Gastrocnemius medialis (tissue), 4 donors: ENCODE measurements around the gene N4BP2L1. TPM values are rescaled to one million over a fixed set of nuclear protein-coding genes. Genes with fewer than 3 reads are reported as not detected.

Experiments
- ATAC-seq, 2 donors: fragments of 150-250 bp; one replicate each; pipeline ENCODE4 v1.9.1; 2016
- DNase-seq, 2 donors: peaks; one replicate each; pipeline ENCODE4 v3.0.0-alpha.2; 2019
- H3K27ac ChIP-seq, 4 donors: fragments of 200-600 bp; sonication (generic); 1 replicate in 1 of 4; 2 replicates in 3 of 4; pipeline ENCODE4 v1.5.1; 2016 to 2018; ENCODE audit warnings: mild to moderate bottlenecking in 2 of 4, moderate library complexity in 1 of 4
- H3K27me3 ChIP-seq, 3 donors: fragments of 200-600 bp; sonication (generic) in 2 of 3; 1 replicate in 1 of 3; 2 replicates in 2 of 3; pipeline versions ENCODE4 v1.5.1 to v1.6.0; 2016 to 2019; ENCODE audit warnings: mild to moderate bottlenecking in 1 of 3, moderate library complexity in 1 of 3
- H3K36me3 ChIP-seq, 2 donors: fragments of 200-600 bp; sonication (generic) in 1 of 2; one replicate each; pipeline ENCODE4 v1.5.1; 2017 to 2018
- H3K4me1 ChIP-seq, 2 donors: fragments of 200-600 bp; sonication (generic) in 1 of 2; one replicate each; pipeline ENCODE4 v1.5.1; 2016 to 2017; ENCODE audit warnings: mild to moderate bottlenecking in 2 of 2
- H3K4me3 ChIP-seq, 4 donors: fragments of 200-600 bp; sonication (generic) in 3 of 4; 1 replicate in 1 of 4; 2 replicates in 3 of 4; pipeline ENCODE4 v1.5.1; 2016 to 2019; ENCODE audit warnings: mild to moderate bottlenecking in 2 of 4
- H3K9me3 ChIP-seq, 3 donors: fragments of 200-600 bp; sonication (generic) in 2 of 3; 1 replicate in 1 of 3; 2 replicates in 2 of 3; pipeline ENCODE4 v1.5.1; 2016 to 2019
- POLR2A ChIP-seq, 2 donors: fragments of 450-650 bp; IDR thresholded peaks; one replicate each; pipeline ENCODE4 v1.6.1; 2017; ENCODE audit warnings: antibody characterized with exemption in 2 of 2, mild to moderate bottlenecking in 2 of 2, moderate library complexity in 2 of 2
- in situ Hi-C, 4 donors: fragments of 200-750 bp; cut with MboI; loops; one replicate each; pipeline versions ENCODE4 v1.15.0 to v1.8.0; 2017; ENCODE audit warnings: low sequenced_read_pairs in 4 of 4
- intact Hi-C: fragments of 100-400 bp; cut with DNase I; formaldehyde crosslinking; loops from one replicate; pipeline ENCODE4 v1.15.1; 2023; ENCODE audit warnings: low total_unique reads
- total RNA-seq, 4 donors: library from RNA; depleted of rRNA; stranded (reverse); fragments of >200 nt; gene quantifications; one replicate each; pipeline versions ENCODE4 v1.1.0 to v1.2.3, GENCODE V29; 2016
- TF ChIP-seq, protein P1 (sequence below), 5 experiments: fragments of 450-650 bp in 3 of 5; fragments of 200-600 bp in 2 of 5; sonication (generic) in 2 of 5; IDR thresholded peaks in 4 of 5; conservative IDR thresholded peaks in 1 of 5; 1 replicate in 4 of 5; 2 replicates in 1 of 5; pipeline ENCODE4 v1.5.1; 2016 to 2019; ENCODE audit warnings: antibody characterized with exemption in 5 of 5, mild to moderate bottlenecking in 3 of 5, moderate library complexity in 3 of 5

The N4BP2L1 gene
- total RNA-seq, 4 donors from 2014 or later, result 6.5 to 10.0 (median 7.2) TPM

DNA sequence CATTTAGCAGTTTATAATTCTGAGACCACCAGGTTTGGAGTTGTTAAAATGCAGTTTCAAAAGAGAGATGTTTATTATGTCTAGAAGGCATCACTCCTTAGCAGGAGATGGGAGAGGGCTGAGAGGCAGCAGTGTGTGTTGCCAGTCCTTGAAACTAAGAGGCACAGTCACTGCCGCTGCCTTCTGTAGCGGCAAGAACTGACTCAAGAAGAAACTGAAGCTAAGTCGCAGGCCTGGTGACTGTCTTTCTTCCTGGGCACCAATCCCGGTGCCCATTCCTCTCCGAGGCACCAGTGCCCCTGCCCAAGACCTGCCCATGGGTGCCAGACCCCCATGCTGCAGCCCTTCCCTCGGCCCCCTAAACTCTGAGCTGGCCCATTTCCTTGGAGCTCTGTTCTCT, 20.1 kb downstream of the N4BP2L1 start:
- Histone ChIP-seq H3K27me3 (no peaks in the 10 kb centered on the region), H3K36me3 (peaks cover 0 to 14% of the 10 kb centered on the region in 2 donors), H3K27ac (no peak overlapping the region), H3K9me3 (no peaks in the 10 kb centered on the region), H3K4me3 (no peak overlapping the region), H3K4me1 (no peaks in the 10 kb centered on the region)
- DNase-seq (no peak), ATAC-seq (no peak)
- TF ChIP-seq, protein P1, sequence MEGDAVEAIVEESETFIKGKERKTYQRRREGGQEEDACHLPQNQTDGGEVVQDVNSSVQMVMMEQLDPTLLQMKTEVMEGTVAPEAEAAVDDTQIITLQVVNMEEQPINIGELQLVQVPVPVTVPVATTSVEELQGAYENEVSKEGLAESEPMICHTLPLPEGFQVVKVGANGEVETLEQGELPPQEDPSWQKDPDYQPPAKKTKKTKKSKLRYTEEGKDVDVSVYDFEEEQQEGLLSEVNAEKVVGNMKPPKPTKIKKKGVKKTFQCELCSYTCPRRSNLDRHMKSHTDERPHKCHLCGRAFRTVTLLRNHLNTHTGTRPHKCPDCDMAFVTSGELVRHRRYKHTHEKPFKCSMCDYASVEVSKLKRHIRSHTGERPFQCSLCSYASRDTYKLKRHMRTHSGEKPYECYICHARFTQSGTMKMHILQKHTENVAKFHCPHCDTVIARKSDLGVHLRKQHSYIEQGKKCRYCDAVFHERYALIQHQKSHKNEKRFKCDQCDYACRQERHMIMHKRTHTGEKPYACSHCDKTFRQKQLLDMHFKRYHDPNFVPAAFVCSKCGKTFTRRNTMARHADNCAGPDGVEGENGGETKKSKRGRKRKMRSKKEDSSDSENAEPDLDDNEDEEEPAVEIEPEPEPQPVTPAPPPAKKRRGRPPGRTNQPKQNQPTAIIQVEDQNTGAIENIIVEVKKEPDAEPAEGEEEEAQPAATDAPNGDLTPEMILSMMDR (IDR thresholded peaks at IDR 0.05 in 4 of 5, conservative IDR thresholded peaks at IDR 0.05 in 1 of 5), result no peak
- TF ChIP-seq POLR2A (IDR thresholded peaks at IDR 0.05), result no peak
- in situ Hi-C loops (no loop called here), intact Hi-C loops (no loop called here)

DNA sequence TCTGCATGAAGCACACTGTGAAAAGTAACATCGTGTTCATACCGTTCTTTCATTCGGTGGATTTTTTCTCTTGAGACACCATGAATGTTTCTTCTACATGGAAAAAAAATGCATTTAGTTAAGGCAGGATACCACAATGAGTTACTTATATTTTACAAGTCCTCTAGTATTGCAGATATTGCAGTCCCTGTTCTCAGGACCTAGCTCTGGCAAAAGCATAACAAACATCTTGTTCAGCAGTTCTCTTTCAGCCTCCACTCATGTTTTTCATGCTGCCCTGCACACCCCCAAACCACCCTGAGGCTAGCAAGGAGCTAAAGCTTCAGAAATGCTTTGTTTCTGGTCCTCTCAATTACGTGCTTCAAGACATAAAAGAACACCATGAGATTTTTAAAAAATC, 24.8 kb downstream of the N4BP2L1 start:
- H3K4me1 ChIP-seq, result no peaks in the 10 kb centered on the region
- H3K27me3 ChIP-seq, result no peaks in the 10 kb centered on the region
- H3K4me3 ChIP-seq, result no peak overlapping the region
- H3K36me3 ChIP-seq, result peaks cover 0 to 25% of the 10 kb centered on the region in 2 donors
- H3K27ac ChIP-seq, result no peak overlapping the region
- H3K9me3 ChIP-seq, result no peaks in the 10 kb centered on the region
- in situ Hi-C loops (no loop called here), intact Hi-C loops (no loop called here)
- DNase-seq, result no peak
- no peak for ATAC-seq
- TF ChIP-seq POLR2A (IDR thresholded peaks at IDR 0.05), result no peak
- TF ChIP-seq, protein P1 (IDR thresholded peaks at IDR 0.05 in 4 of 5, conservative IDR thresholded peaks at IDR 0.05 in 1 of 5), result no peak

DNA sequence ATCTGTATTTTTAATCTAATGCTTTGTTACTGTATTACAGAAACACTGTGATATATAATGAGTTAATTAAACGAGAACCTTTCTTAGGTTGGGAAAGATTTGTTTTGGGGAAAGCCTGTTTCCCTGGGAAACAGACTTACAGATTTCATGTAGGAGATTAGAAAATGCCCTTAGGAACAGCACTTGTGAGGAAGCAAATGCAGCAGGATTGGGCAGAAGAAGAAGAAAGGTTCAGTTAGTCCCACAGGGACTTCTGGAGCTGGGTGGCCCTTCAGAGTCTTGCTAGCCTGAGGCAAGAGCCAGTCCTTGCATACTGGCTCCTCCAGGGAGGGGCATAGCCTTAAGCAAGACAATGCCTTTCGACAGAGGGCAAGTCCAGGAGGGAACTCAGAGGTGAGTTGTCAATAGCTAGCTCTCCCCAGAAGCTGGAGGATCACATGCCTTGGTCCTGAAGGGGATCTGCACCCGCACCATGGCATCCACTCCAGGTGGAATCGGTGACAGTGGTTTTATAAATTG, 36.8 kb downstream of the N4BP2L1 start:
- Histone ChIP-seq H3K27me3 (no peaks in the 10 kb centered on the region), H3K4me3 (no peak overlapping the region), H3K9me3 (no peaks in the 10 kb centered on the region), H3K27ac (no peak overlapping the region), H3K4me1 (no peaks in the 10 kb centered on the region), H3K36me3 (no peaks in the 10 kb centered on the region)
- intact Hi-C loops (no loop called here), in situ Hi-C loops (no loop called here)
- no peak for TF ChIP-seq POLR2A (IDR thresholded peaks at IDR 0.05)
- TF ChIP-seq, protein P1 (IDR thresholded peaks at IDR 0.05 in 4 of 5, conservative IDR thresholded peaks at IDR 0.05 in 1 of 5), result no peak
- ATAC-seq (no peak), DNase-seq (no peak)

DNA sequence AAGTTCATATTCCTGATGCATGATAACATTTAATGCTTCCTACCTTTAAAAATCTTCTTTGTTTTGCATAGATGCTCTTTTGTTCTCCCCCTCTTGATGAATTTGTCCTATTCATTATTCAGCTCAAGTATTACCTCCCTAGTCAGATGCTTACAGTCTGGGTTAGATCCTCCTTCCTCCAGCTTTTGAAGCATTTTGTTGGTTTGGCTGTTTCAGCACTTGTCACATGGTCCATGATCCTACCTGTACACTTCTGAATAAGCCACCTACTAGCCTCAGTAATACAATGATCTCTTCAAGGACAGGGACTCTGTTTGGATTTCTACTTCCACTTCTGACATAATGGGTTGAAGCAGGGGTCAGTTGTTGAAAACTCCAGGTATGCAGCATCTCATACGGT, 37.4 kb downstream of the N4BP2L1 start:
- no peak for DNase-seq
- Histone ChIP-seq H3K4me1 (no peaks in the 10 kb centered on the region), H3K36me3 (no peaks in the 10 kb centered on the region), H3K4me3 (no peak overlapping the region), H3K27ac (no peak overlapping the region), H3K27me3 (no peaks in the 10 kb centered on the region), H3K9me3 (no peaks in the 10 kb centered on the region)
- TF ChIP-seq POLR2A (IDR thresholded peaks at IDR 0.05), result no peak
- TF ChIP-seq, protein P1 (IDR thresholded peaks at IDR 0.05 in 4 of 5, conservative IDR thresholded peaks at IDR 0.05 in 1 of 5), result no peak
- intact Hi-C loops (no loop called here), in situ Hi-C loops (no loop called here)
- ATAC-seq, result no peak

DNA sequence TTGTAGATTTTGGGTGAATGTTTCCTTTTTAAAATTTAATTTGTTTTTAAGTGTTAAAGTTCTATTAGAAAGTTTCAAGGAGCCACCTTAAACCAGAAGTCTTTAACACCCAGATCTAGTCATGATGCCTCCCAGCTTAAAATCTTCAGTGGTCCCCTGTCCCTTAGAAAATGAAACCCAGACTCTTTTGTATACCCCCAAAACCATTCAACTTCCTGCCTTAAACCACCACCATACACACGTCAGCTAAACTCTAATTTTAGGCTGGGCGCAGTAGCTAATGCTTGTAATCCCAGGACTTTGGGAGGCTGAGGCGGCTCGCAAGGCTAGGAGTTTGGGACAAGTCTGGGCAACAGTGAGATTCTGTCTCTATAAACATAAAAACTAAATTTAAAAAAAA, 37.9 kb downstream of the N4BP2L1 start:
- intact Hi-C loops, result no loop called here
- no peaks in the 10 kb centered on the region for H3K9me3 ChIP-seq
- no peak overlapping the region for H3K27ac ChIP-seq
- in situ Hi-C loops, result no loop called here
- no peaks in the 10 kb centered on the region for H3K36me3 ChIP-seq
- no peak for ATAC-seq
- DNase-seq, result no peak
- H3K4me1 ChIP-seq, result no peaks in the 10 kb centered on the region
- H3K27me3 ChIP-seq, result no peaks in the 10 kb centered on the region
- H3K4me3 ChIP-seq, result no peak overlapping the region
- TF ChIP-seq POLR2A (IDR thresholded peaks at IDR 0.05), result no peak
- TF ChIP-seq, protein P1 (IDR thresholded peaks at IDR 0.05 in 4 of 5, conservative IDR thresholded peaks at IDR 0.05 in 1 of 5), result no peak
